HFFc6 (cell line): ENCODE results near the gene FSIP2. TPM values are rescaled to one million over a fixed set of nuclear protein-coding genes. Genes with fewer than 3 reads are reported as not detected.
"Not testable (repeated sequence)": the region's sequence is repeated elsewhere in the genome, so short reads cannot be mapped to it uniquely, and the experiment has no call there.

ENCODE experiments used
- DNase-seq: peaks from one replicate; pipeline ENCODE4 v3.0.0-alpha.2; 2018
- H3K27ac Mint-ChIP-seq: 2 replicates; pipeline ENCODE4 v1.8.0; 2020; ENCODE audit warnings: mild to moderate bottlenecking, mixed read lengths
- H3K27me3 Mint-ChIP-seq: 2 replicates; pipeline ENCODE4 v1.8.0; 2021; ENCODE audit warnings: mild to moderate bottlenecking, moderate library complexity, mixed read lengths; ENCODE audit not compliant: insufficient read depth
- H3K36me3 Mint-ChIP-seq: 2 replicates; pipeline ENCODE4 v1.8.0; 2021; ENCODE audit warnings: low read depth, mixed read lengths
- H3K4me1 Mint-ChIP-seq: 2 replicates; pipeline ENCODE4 v1.8.0; 2020; ENCODE audit warnings: low read depth, mixed read lengths
- H3K4me3 Mint-ChIP-seq: 2 replicates; pipeline ENCODE4 v1.8.0; 2020; ENCODE audit warnings: mild to moderate bottlenecking, moderate library complexity, mixed read lengths
- H3K9me3 Mint-ChIP-seq: 2 replicates; pipeline ENCODE4 v1.8.0; 2020; ENCODE audit warnings: mild to moderate bottlenecking, mixed read lengths
- CTCF ChIP-seq: fragments of 200-600 bp; sonication (generic); IDR thresholded peaks from 2 replicates; pipeline ENCODE4 v1.5.0; 2021; ENCODE audit warnings: antibody characterized with exemption, mild to moderate bottlenecking
- total RNA-seq, 6 experiments: library from RNA; stranded (reverse); fragmentation: NEBNext Ultra II Directional; extraction: Animal tissue kit (Norgen Biotek cat#: 25700); gene quantifications; 2 replicates in 1 of 6; 3 replicates in 5 of 6; pipeline ENCODE4 v1.2.3, GENCODE V29; 2021

Gene FSIP2
- total RNA-seq, 6 experiments from 2014 or later, result under 0.01 to 0.05 TPM; not detected in 4

DNA sequence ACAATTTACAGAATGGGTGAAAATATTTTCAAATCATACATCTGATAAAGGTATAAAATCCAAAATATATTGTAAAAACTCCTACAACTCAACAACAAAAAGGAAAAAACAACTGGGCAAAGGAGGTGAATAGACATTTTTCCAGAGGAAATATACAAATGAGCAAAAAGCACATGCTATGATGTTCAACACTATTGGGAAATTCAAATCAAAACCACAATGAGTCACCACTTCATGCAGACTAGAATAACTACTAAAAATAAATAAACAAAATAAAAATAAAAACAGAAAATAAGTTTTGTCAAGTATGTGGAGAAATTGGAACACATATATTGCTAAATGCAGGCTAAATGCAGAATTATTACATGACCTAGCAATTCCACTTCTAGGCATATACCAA, 120.9 kb downstream of the FSIP2 start:
- Mint-ChIP-seq H3K4me1 (no peaks in the 10 kb centered on the region), H3K27ac (no peak overlapping the region), H3K36me3 (no peaks in the 10 kb centered on the region), H3K27me3 (no peaks in the 10 kb centered on the region), H3K4me3 (no peak overlapping the region), H3K9me3 (peaks cover 56% of the 10 kb centered on the region)
- no peak for DNase-seq
- no peak for TF ChIP-seq CTCF

DNA sequence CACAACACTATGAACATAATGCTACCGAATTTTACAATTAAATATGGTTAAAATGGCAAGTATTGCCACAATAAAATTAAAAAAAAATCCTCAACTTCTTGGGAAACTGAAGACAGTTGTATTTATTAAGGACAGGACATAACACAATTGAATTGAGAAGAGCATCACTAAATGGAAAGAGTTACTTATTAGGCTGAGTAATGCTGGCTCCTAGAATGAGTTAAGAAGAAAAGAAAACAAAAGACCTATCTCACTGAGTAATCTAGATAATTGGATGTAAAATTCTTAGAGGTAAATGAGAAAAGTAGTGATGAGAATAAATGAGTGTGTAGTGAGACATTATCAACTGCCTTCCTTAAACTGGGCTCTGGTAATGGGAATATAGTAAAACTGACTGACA, 121.7 kb downstream of the FSIP2 start:
- Mint-ChIP-seq H3K9me3 (peaks cover 49% of the 10 kb centered on the region), H3K27me3 (no peaks in the 10 kb centered on the region), H3K4me1 (no peaks in the 10 kb centered on the region), H3K4me3 (no peak overlapping the region), H3K27ac (no peak overlapping the region), H3K36me3 (no peaks in the 10 kb centered on the region)
- DNase-seq, result no peak
- no peak for TF ChIP-seq CTCF

DNA sequence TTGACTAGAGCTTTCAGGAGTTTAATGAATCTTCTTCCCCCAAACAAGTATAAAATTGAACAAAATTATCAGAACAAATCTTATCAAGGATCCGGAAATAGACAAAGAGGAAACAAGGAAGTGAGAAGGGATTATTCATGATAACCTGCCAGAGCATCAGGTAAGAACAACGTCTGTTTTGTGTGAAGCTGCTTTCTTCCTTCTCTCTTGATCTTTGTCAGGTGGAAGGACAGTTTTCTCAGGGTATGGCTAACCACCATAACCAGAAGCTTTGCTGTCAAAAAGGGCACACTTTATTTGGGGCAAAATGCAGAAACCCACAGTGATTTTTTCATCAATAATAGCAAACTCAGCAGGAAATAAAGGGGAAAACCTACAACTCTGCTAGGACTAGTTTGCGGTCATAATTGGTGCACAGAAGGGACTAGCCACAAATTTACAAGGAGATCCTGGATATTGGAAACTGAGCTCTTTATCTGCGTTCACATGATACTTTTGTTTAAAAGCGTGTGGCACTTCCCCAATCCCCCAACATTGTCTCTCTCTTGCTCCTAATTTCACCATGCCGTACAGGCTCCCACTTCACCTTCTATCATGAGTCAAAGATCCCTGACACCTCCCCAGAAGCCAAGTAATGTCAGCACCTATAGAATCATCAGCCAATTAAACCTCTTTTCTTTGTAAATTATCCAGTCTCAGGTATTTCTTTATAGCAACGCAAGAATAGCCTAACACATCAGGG, 124.2 kb downstream of the FSIP2 start:
- no peak for DNase-seq
- no peak for TF ChIP-seq CTCF
- H3K27me3 Mint-ChIP-seq, result no peaks in the 10 kb centered on the region
- H3K9me3 Mint-ChIP-seq, result peaks cover 41% of the 10 kb centered on the region
- no peak overlapping the region for H3K27ac Mint-ChIP-seq
- no peaks in the 10 kb centered on the region for H3K36me3 Mint-ChIP-seq
- no peak overlapping the region for H3K4me3 Mint-ChIP-seq
- H3K4me1 Mint-ChIP-seq, result no peaks in the 10 kb centered on the region

DNA sequence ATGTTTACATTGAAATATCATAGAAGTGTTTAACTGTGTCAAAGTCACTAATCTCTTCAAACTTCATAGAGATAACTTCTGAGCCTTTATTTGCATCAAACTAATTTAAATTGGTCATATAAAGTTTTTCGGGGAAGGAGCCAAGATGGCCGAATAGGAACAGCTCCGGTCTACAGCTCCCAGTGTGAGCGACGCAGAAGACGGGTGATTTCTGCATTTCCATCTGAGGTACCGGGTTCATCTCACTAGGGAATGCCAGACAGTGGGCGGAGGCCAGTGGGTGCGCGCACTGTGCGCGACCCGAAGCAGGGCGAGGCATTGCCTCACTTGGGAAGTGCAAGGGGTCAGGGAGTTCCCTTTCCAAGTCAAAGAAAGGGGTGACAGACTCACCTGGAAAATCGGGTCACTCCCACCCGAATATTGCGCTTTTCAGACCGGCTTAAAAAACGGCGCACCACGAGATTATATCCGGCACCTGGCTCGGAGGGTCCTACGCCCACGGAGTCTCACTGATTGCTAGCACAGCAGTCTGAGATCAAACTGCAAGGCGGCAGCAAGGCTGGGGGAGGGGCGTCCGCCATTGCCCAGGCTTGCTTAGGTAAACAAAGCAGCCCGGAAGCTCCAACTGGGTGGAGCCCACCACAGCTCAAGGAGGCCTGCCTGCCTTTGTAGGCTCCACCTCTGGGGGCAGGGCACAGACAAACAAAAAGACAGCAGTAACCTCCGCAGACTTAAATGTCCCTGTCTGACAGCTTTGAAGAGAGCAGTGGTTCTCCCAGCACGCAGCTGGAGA, 126.1 kb downstream of the FSIP2 start:
- not testable (repeated sequence) for H3K27me3 Mint-ChIP-seq, H3K4me3 Mint-ChIP-seq, H3K36me3 Mint-ChIP-seq, H3K27ac Mint-ChIP-seq, DNase-seq, H3K4me1 Mint-ChIP-seq
- peaks cover 37% of the 10 kb centered on the region for H3K9me3 Mint-ChIP-seq

DNA sequence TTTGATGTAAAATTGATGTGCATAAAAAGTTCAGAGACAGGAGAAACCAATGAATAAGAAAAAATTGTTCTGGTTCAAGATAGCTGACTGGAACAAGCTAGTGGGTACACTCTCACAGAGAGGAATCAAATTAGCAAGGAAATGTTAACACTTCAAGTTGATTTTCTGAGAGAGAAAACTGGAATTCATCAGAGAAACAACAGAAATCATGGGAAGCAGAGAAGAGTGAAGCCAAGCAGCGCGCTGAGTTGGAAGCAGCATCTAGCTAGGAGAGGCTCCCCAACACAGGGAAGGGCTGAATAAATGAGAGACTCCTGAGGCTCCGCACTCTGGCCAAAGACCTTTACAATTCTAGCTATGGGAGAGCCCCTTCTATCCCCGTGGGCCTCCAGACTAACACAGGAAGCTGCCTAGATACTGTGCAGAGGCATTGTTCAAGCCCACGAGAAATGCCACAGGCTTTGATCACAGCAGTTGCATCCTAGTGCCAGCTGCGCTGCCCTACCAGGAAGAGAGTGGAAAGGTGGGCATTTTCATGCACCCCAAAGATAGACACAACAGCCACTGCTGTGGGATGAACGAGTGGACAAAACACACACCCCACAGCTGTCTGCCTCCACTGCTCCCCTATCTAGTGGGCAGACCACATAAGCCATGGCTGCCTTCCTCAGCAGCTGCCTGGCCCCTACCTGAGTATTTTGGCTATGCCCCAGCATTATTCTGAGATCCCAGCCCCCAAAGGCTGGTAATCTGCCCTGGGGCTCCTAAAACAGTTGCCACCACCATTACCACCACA, 136.7 kb downstream of the FSIP2 start:
- H3K27me3 Mint-ChIP-seq, result no peaks in the 10 kb centered on the region
- TF ChIP-seq CTCF, result no peak
- no peaks in the 10 kb centered on the region for H3K36me3 Mint-ChIP-seq
- H3K4me3 Mint-ChIP-seq, result no peak overlapping the region
- peaks cover 43% of the 10 kb centered on the region for H3K9me3 Mint-ChIP-seq
- no peak overlapping the region for H3K27ac Mint-ChIP-seq
- no peak for DNase-seq
- no peaks in the 10 kb centered on the region for H3K4me1 Mint-ChIP-seq
